ENCODE results near the gene ZNF646.

DNA sequence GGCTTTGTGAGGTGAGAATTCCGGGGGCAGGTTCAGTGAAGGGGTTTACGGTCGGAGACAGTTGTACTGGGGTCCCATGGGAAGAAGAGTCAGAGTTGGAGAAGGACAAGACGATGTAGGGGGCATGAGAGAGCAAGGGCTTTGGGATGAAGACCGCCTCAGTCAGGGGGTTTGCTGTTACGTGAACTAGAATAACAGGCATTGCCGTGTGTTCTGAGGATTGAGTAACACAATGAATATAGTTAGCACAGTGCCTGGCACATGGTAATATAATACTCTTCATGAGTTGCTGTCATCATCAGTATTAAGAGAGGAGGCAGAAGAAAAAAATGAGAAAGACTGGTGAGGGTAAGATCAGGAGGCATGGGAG, 577 bp downstream of the ZNF646 start:
- TF ChIP-seq, protein P1, sequence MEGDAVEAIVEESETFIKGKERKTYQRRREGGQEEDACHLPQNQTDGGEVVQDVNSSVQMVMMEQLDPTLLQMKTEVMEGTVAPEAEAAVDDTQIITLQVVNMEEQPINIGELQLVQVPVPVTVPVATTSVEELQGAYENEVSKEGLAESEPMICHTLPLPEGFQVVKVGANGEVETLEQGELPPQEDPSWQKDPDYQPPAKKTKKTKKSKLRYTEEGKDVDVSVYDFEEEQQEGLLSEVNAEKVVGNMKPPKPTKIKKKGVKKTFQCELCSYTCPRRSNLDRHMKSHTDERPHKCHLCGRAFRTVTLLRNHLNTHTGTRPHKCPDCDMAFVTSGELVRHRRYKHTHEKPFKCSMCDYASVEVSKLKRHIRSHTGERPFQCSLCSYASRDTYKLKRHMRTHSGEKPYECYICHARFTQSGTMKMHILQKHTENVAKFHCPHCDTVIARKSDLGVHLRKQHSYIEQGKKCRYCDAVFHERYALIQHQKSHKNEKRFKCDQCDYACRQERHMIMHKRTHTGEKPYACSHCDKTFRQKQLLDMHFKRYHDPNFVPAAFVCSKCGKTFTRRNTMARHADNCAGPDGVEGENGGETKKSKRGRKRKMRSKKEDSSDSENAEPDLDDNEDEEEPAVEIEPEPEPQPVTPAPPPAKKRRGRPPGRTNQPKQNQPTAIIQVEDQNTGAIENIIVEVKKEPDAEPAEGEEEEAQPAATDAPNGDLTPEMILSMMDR (IDR thresholded peaks at IDR 0.05; ENCODE audit: low read depth, low read length) = no peak
- TF ChIP-seq POLR2A (IDR thresholded peaks at IDR 0.05; ENCODE audit: extremely low read depth, insufficient read length) = no peak
- TF ChIP-seq, protein P2, sequence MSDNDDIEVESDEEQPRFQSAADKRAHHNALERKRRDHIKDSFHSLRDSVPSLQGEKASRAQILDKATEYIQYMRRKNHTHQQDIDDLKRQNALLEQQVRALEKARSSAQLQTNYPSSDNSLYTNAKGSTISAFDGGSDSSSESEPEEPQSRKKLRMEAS (IDR thresholded peaks at IDR 0.05; ENCODE audit: low read depth, low read length) = no peak; the same call in 1 of the 2 replicates
- TF ChIP-seq MYC (IDR thresholded peaks at IDR 0.05; ENCODE audit: low read depth, low read length) = peak; percentile 28
